Measurements from ENCODE around the gene CAST. TPM values are rescaled to one million over a fixed set of nuclear protein-coding genes. Genes with fewer than 3 reads are reported as not detected.

The CAST gene
- total RNA-seq, 1 donor from 2014 or later: 260 TPM

GRCh38 chr5:96648023-96648422 is 14.2 kb upstream of the CAST start:
- no peaks in the 10 kb centered on the region for H3K36me3 ChIP-seq
- no peaks in the 10 kb centered on the region for H3K27me3 ChIP-seq
- H3K9me3 ChIP-seq: no peaks in the 10 kb centered on the region
- no peak for DNase-seq
- ATAC-seq: peak; percentile 64
- H3K27ac ChIP-seq: peak overlapping the region; percentile 26
- TF ChIP-seq, protein P1, sequence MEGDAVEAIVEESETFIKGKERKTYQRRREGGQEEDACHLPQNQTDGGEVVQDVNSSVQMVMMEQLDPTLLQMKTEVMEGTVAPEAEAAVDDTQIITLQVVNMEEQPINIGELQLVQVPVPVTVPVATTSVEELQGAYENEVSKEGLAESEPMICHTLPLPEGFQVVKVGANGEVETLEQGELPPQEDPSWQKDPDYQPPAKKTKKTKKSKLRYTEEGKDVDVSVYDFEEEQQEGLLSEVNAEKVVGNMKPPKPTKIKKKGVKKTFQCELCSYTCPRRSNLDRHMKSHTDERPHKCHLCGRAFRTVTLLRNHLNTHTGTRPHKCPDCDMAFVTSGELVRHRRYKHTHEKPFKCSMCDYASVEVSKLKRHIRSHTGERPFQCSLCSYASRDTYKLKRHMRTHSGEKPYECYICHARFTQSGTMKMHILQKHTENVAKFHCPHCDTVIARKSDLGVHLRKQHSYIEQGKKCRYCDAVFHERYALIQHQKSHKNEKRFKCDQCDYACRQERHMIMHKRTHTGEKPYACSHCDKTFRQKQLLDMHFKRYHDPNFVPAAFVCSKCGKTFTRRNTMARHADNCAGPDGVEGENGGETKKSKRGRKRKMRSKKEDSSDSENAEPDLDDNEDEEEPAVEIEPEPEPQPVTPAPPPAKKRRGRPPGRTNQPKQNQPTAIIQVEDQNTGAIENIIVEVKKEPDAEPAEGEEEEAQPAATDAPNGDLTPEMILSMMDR (IDR thresholded peaks at IDR 0.05): no peak
- no peak overlapping the region for H3K4me3 ChIP-seq
- peaks cover 4% of the 10 kb centered on the region for H3K4me1 ChIP-seq
- intact Hi-C loops (cut with DNase I): no loop called here

DNA sequence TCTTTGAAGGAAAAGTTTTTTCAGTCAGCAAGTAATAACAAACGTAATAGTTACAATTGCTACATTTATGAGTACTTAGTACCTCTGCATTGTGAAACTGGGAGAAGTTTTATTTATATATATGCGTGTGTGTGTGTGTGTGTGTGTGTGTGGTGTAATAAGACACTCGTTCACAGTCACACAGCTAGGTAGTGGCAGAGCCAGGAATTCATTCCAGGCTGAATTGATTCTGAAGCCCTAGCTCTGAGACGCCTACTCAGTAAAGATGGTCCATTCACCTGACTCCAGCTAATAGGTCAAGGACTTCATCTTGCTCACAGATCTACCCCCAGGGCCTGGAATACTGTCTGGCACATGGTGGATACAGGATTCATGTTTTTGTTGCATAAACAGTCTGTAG is 13.6 kb upstream of the CAST start:
- Histone ChIP-seq H3K27ac (no peak overlapping the region), H3K36me3 (no peaks in the 10 kb centered on the region), H3K4me3 (no peak overlapping the region), H3K27me3 (no peaks in the 10 kb centered on the region), H3K9me3 (no peaks in the 10 kb centered on the region), H3K4me1 (peaks cover 4% of the 10 kb centered on the region)
- DNase-seq: no peak
- TF ChIP-seq, protein P1 (IDR thresholded peaks at IDR 0.05): no peak
- peak; percentile 62 for ATAC-seq
- intact Hi-C loops (cut with DNase I): no loop called here

DNA sequence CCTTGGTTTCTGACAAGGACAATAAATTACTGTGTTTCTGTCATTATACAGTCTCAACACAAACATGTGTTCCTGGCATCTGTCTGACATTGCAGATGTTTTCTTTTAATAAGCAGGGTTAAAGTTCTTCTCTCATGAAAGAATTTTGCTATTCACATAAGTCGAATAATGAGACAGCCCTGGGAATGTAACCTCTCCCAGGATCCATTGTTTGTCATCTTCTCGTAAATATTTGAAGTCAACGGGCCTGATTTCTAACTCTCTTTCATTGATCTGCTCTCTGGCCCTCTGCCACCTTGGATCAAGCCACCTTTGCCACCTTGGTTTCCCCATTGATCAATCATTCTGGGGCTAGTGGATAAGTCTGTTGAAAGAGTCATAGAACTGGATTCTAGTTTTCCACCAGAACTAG is 12.9 kb upstream of the CAST start:
- no peaks in the 10 kb centered on the region for H3K27me3 ChIP-seq
- H3K4me1 ChIP-seq: peaks cover 4% of the 10 kb centered on the region
- H3K4me3 ChIP-seq: no peak overlapping the region
- no peaks in the 10 kb centered on the region for H3K36me3 ChIP-seq
- DNase-seq (no peak), ATAC-seq (no peak)
- H3K9me3 ChIP-seq: no peaks in the 10 kb centered on the region
- TF ChIP-seq, protein P1 (IDR thresholded peaks at IDR 0.05): no peak
- H3K27ac ChIP-seq: no peak overlapping the region
- intact Hi-C loops (cut with DNase I): no loop called here

DNA sequence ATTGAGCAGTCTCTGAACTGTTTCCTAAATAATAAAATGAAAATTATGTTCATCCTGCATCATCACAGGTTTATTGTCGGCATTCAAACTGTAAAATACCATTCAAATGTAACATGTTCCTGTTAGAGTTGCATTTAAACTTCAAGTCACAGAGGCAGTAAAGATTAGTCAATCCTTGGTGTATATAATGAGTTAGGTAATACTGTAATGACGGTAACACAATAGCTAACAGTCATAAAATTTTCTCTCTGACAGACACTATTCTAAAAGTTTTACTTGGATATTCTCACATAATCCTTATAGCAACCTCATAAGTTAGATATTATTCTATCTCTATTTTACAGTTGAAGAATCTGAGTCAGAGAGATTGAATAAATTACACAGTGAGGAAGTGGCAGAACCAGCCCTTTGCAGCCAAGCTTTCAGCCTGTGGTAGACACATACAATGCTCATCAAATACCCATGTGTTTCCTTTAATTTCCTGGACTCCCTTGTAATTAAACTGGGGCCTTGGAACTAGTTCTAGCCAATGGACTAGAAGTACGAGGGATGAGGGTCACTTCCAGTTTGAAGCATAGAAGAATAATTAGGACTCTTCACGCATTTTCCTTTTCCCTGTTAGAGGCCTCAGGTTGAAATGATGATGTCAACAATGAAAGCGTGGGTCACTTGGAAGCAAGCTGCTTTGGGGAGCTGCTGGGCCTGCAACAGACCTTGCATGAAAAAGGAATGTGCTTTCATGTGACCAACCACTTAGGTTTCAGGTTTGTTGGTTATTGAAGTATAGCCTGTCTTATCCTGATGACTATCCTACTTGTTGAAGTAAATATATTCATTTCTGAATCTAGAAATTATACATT is 12.3 kb upstream of the CAST start:
- Histone ChIP-seq H3K4me1 (peaks cover 4% of the 10 kb centered on the region), H3K27me3 (no peaks in the 10 kb centered on the region), H3K9me3 (no peaks in the 10 kb centered on the region), H3K27ac (no peak overlapping the region), H3K36me3 (no peaks in the 10 kb centered on the region), H3K4me3 (no peak overlapping the region)
- no peak for ATAC-seq
- DNase-seq: no peak
- intact Hi-C loops (cut with DNase I): no loop called here
- TF ChIP-seq, protein P1 (IDR thresholded peaks at IDR 0.05): no peak

- no peaks in the 10 kb centered on the region for H3K9me3 ChIP-seq
- H3K4me3 ChIP-seq: no peak overlapping the region
- H3K4me1 ChIP-seq: peaks cover 5% of the 10 kb centered on the region
- no peak for DNase-seq
- intact Hi-C loops (cut with DNase I): no loop called here
- TF ChIP-seq, protein P1 (IDR thresholded peaks at IDR 0.05): no peak
- no peaks in the 10 kb centered on the region for H3K27me3 ChIP-seq
- no peak overlapping the region for H3K27ac ChIP-seq
- no peaks in the 10 kb centered on the region for H3K36me3 ChIP-seq
- peak; percentile 68 for ATAC-seq
Observed at GRCh38 chr5:96651047-96651446, 11.1 kb upstream of the CAST start.
